ENCODE results near the gene SDHC. TPM values are rescaled to one million over a fixed set of nuclear protein-coding genes. Genes with fewer than 3 reads are reported as not detected.

SDHC gene
- total RNA-seq, 2 experiments from 2014 or later, result 33.0 to 37.2 TPM

GRCh38 chr1:161359291-161359690, 45.1 kb downstream of the SDHC start:
- Mint-ChIP-seq H3K4me1 (ENCODE audit: low read depth) (peaks cover 10% of the 10 kb centered on the region), H3K9me3 (no peaks in the 10 kb centered on the region), H3K4me3 (no peak overlapping the region), H3K27me3 (no peaks in the 10 kb centered on the region), H3K27ac (peak overlapping the region; percentile 31), H3K36me3 (ENCODE audit: low read depth) (peaks cover 61% of the 10 kb centered on the region)
- Histone ChIP-seq H3K36me3 (ENCODE audit: insufficient read depth, low read length) (peaks cover 41% of the 10 kb centered on the region), H3K27ac (ENCODE audit: low read depth in 1 of 2, low read length in 2 of 2) (no peak overlapping the region), H3K27me3 (ENCODE audit: control insufficient read depth in 1 of 2, insufficient read depth in 2 of 2, low read length in 2 of 2) (no peaks in the 10 kb centered on the region), H3K9me3 (ENCODE audit: control insufficient read depth in 1 of 2, insufficient read depth in 1 of 2, low read length in 2 of 2) (no peaks in the 10 kb centered on the region), H3K4me1 (ENCODE audit: insufficient read depth, low read length) (no peaks in the 10 kb centered on the region), H3K4me3 (ENCODE audit: low read length) (no peak overlapping the region)
- DNase-seq (no peak), ATAC-seq (ENCODE audit: poor library complexity) (no peak)
- CTCF ChIA-PET, result no interaction called here
- TF ChIP-seq, protein P1, sequence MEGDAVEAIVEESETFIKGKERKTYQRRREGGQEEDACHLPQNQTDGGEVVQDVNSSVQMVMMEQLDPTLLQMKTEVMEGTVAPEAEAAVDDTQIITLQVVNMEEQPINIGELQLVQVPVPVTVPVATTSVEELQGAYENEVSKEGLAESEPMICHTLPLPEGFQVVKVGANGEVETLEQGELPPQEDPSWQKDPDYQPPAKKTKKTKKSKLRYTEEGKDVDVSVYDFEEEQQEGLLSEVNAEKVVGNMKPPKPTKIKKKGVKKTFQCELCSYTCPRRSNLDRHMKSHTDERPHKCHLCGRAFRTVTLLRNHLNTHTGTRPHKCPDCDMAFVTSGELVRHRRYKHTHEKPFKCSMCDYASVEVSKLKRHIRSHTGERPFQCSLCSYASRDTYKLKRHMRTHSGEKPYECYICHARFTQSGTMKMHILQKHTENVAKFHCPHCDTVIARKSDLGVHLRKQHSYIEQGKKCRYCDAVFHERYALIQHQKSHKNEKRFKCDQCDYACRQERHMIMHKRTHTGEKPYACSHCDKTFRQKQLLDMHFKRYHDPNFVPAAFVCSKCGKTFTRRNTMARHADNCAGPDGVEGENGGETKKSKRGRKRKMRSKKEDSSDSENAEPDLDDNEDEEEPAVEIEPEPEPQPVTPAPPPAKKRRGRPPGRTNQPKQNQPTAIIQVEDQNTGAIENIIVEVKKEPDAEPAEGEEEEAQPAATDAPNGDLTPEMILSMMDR (IDR thresholded peaks at IDR 0.05), result no peak
- POLR2A ChIA-PET, result no interaction called here
- intact Hi-C loops (cut with DNase I, micrococcal nuclease), result no loop called here

DNA sequence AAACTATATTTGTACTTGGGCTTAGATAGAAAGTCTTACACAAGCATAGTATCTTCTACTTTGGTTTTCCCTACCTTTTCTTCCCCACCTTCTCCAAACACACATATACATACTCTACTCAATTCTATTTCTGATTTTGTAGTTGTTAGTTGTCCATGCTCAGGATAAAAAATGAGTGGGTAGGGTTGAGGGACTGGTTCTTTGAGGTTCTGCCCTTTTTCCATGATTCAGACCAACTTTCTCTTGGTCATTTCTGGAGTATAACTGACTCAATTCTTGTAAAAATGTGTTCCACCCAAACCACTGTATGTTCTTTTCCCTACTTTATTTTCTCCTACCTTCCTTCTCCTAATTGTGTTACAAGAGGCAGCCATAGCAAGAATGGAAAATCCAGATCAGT, 50.2 kb downstream of the SDHC start:
- TF ChIP-seq, protein P1 (IDR thresholded peaks at IDR 0.05), result no peak
- H3K9me3 ChIP-seq (ENCODE audit: control insufficient read depth in 1 of 2, insufficient read depth in 1 of 2, low read length in 2 of 2), result no peaks in the 10 kb centered on the region
- Mint-ChIP-seq H3K36me3 (ENCODE audit: low read depth) (peaks cover 48% of the 10 kb centered on the region), H3K9me3 (no peaks in the 10 kb centered on the region), H3K27me3 (no peaks in the 10 kb centered on the region), H3K4me1 (ENCODE audit: low read depth) (peaks cover 15% of the 10 kb centered on the region), H3K27ac (peak overlapping the region; percentile 53), H3K4me3 (no peak overlapping the region)
- H3K27me3 ChIP-seq (ENCODE audit: control insufficient read depth in 1 of 2, insufficient read depth in 2 of 2, low read length in 2 of 2), result no peaks in the 10 kb centered on the region
- H3K27ac ChIP-seq (ENCODE audit: low read depth in 1 of 2, low read length in 2 of 2), result no peak overlapping the region
- ChIA-PET POLR2A (no interaction called here), CTCF (no interaction called here)
- no peak overlapping the region for H3K4me3 ChIP-seq (ENCODE audit: low read length)
- H3K4me1 ChIP-seq (ENCODE audit: insufficient read depth, low read length), result no peaks in the 10 kb centered on the region
- intact Hi-C loops (cut with DNase I, micrococcal nuclease), result no loop called here
- peaks cover 36% of the 10 kb centered on the region for H3K36me3 ChIP-seq (ENCODE audit: insufficient read depth, low read length)
- DNase-seq, result no peak
- ATAC-seq (ENCODE audit: poor library complexity), result no peak

DNA sequence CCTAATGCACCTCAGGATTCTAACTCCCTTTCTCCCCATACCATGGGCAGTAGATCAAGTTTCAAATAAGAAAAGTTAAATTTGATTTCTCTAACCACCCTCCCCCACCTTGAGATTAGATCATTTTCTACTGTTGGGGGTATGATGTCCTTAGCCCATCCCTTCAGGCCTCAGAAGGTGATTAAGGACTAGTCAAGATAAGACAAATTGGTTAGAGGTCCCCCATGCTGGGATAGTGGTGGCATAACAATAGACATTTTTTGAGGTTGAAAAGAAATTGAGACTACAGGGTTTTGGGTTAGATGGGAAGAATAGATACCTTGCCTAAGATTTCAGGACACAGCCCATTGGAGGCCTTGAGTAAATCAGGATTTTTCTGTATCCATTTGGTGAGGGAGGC, 51.0 kb downstream of the SDHC start:
- Histone ChIP-seq H3K9me3 (ENCODE audit: control insufficient read depth in 1 of 2, insufficient read depth in 1 of 2, low read length in 2 of 2) (no peaks in the 10 kb centered on the region), H3K27me3 (ENCODE audit: control insufficient read depth in 1 of 2, insufficient read depth in 2 of 2, low read length in 2 of 2) (no peaks in the 10 kb centered on the region), H3K4me1 (ENCODE audit: insufficient read depth, low read length) (no peaks in the 10 kb centered on the region), H3K4me3 (ENCODE audit: low read length) (no peak overlapping the region), H3K36me3 (ENCODE audit: insufficient read depth, low read length) (peaks cover 28% of the 10 kb centered on the region), H3K27ac (ENCODE audit: low read depth in 1 of 2, low read length in 2 of 2) (no peak overlapping the region)
- no peaks in the 10 kb centered on the region for H3K27me3 Mint-ChIP-seq
- POLR2A ChIA-PET, result no interaction called here
- no peak for ATAC-seq (ENCODE audit: poor library complexity)
- CTCF ChIA-PET, result no interaction called here
- peaks cover 9% of the 10 kb centered on the region for H3K4me1 Mint-ChIP-seq (ENCODE audit: low read depth)
- peaks cover 40% of the 10 kb centered on the region for H3K36me3 Mint-ChIP-seq (ENCODE audit: low read depth)
- intact Hi-C loops (cut with DNase I, micrococcal nuclease), result no loop called here
- DNase-seq, result no peak
- H3K4me3 Mint-ChIP-seq, result no peak overlapping the region
- no peaks in the 10 kb centered on the region for H3K9me3 Mint-ChIP-seq
- H3K27ac Mint-ChIP-seq, result peak overlapping the region; percentile 53
- TF ChIP-seq, protein P1 (IDR thresholded peaks at IDR 0.05), result no peak
